Keratinocyte (primary cell): ENCODE results near the gene APPL1.

Source experiments
- EZH2 ChIP-seq: IDR thresholded peaks from one replicate; pipeline ENCODE4 v1.6.1; 2012; ENCODE audit warnings: inconsistent platforms, mild to moderate bottlenecking, low read length, moderate library complexity
- TF ChIP-seq, protein P1 (sequence below), 3 experiments: IDR thresholded peaks in 1 of 3; conservative IDR thresholded peaks in 1 of 3; optimal IDR thresholded peaks in 1 of 3; 2 replicates in 2 of 3; 3 replicates in 1 of 3; pipeline versions ENCODE3 to v1.5.1; 2011; ENCODE audit warnings: low read length in 3 of 3, mild to moderate bottlenecking in 3 of 3, moderate library complexity in 2 of 3, control low read depth in 1 of 3, inconsistent platforms in 1 of 3; ENCODE audit not compliant: insufficient read depth in 2 of 3; ENCODE audit errors: extremely low read depth in 1 of 3

DNA sequence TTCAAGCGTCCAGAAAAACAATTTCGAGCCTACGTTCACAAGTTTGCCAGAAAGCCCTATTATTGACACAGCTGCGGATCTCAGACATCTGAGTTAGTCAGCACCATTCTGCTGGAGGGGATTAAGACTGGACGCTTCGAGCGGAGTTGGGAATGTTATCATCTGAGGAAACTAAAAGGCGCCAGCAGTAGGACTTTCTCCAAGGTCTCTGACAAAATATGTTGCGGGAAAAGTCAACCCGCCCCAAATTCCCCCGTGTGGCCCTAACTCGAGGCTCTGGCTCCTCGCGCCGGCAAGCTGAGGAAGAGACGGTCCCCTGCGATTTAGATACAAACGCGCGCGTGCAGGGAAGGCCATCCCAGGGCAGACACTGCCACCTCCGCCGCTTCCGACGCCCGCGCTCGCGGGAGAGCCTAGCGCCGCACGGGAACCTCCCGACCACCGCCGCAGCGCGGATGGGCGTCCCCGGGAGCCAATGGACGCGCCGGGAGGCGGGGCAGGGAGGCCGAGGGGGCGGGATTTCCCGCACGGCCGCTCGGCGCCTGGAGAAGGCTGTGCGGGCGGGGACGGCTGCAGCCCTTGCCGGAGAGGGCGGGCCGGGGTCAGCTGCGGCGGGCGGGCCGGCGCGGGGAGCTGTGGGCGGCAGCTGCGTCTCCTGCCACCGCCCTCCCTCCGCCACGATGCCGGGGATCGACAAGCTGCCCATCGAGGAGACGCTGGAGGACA, at the start of gene APPL1:
- TF ChIP-seq, protein P1, sequence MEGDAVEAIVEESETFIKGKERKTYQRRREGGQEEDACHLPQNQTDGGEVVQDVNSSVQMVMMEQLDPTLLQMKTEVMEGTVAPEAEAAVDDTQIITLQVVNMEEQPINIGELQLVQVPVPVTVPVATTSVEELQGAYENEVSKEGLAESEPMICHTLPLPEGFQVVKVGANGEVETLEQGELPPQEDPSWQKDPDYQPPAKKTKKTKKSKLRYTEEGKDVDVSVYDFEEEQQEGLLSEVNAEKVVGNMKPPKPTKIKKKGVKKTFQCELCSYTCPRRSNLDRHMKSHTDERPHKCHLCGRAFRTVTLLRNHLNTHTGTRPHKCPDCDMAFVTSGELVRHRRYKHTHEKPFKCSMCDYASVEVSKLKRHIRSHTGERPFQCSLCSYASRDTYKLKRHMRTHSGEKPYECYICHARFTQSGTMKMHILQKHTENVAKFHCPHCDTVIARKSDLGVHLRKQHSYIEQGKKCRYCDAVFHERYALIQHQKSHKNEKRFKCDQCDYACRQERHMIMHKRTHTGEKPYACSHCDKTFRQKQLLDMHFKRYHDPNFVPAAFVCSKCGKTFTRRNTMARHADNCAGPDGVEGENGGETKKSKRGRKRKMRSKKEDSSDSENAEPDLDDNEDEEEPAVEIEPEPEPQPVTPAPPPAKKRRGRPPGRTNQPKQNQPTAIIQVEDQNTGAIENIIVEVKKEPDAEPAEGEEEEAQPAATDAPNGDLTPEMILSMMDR (optimal IDR thresholded peaks at IDR 0.05 in 1 of 3, IDR thresholded peaks at IDR 0.05 in 1 of 3, conservative IDR thresholded peaks at IDR 0.05 in 1 of 3; ENCODE audit: extremely low read depth in 1 of 3, insufficient read depth in 2 of 3, low read length in 3 of 3) = no peak
- no peak for TF ChIP-seq EZH2
